Caco-2 (cell line): ENCODE measurements around the gene CER1. TPM values are rescaled to one million over a fixed set of nuclear protein-coding genes. Genes with fewer than 3 reads are reported as not detected.

Source experiments
- BruUV-seq: library from RNA; stranded (reverse); fragments of 400-500 nt; replicated peaks from 2 replicates; lab custom pipeline; 2021; lab: Mats Ljungman, UMichigan
- CTCF ChIA-PET: fragments of 300-600 bp; sonication (Branson Sonifier 250); formaldehyde crosslinking; loops from one replicate; lab custom pipeline; 2022; ENCODE audit warnings: antibody characterized with exemption; lab: Charles Lee
- POLR2A ChIA-PET: fragments of 300-600 bp; sonication (Branson Sonifier 250); formaldehyde crosslinking; loops from one replicate; lab custom pipeline; 2022; ENCODE audit warnings: antibody characterized with exemption; lab: Charles Lee
- DNase-seq, 2 experiments: peaks; one replicate each; pipeline versions ENCODE4 v3.0.0 to v3.0.0-alpha.2; 2020 to 2022
- H3K27me3 ChIP-seq: replicated peaks from 2 replicates; pipeline ENCODE4 v1.6.0; 2011; ENCODE audit warnings: low read length; ENCODE audit not compliant: control insufficient read depth, insufficient read depth
- H3K36me3 ChIP-seq: 2 replicates; pipeline ENCODE4 v1.5.1; 2011; ENCODE audit warnings: low read length; ENCODE audit not compliant: control insufficient read depth, insufficient read depth
- H3K4me1 ChIP-seq: fragments of 250-450 bp; sonication (Bioruptor Pico); 2 replicates; pipeline ENCODE4 v1.5.1; 2020; ENCODE audit warnings: mild to moderate bottlenecking
- H3K4me3 ChIP-seq: 2 replicates; pipeline ENCODE4 v1.5.1; 2011; ENCODE audit warnings: low read depth, mild to moderate bottlenecking, control low read depth, low read length
- H3K9me3 ChIP-seq: fragments of 250-450 bp; sonication (Bioruptor Pico); 2 replicates; pipeline ENCODE4 v1.5.1; 2020; ENCODE audit warnings: mild to moderate bottlenecking, moderate library complexity
- H3K27ac Mint-ChIP-seq: one replicate; pipeline ENCODE4 v1.8.0; 2022; ENCODE audit warnings: mixed read lengths; ENCODE audit not compliant: unreplicated experiment
- H3K27me3 Mint-ChIP-seq: one replicate; pipeline ENCODE4 v1.8.0; 2022; ENCODE audit warnings: mixed read lengths; ENCODE audit not compliant: insufficient read depth, unreplicated experiment
- H3K36me3 Mint-ChIP-seq: one replicate; pipeline ENCODE4 v1.8.0; 2022; ENCODE audit warnings: mild to moderate bottlenecking, mixed read lengths; ENCODE audit not compliant: insufficient read depth, unreplicated experiment
- H3K4me1 Mint-ChIP-seq: one replicate; pipeline ENCODE4 v1.8.0; 2022; ENCODE audit warnings: low read depth, mixed read lengths; ENCODE audit not compliant: unreplicated experiment
- H3K4me3 Mint-ChIP-seq: one replicate; pipeline ENCODE4 v1.8.0; 2022; ENCODE audit warnings: mild to moderate bottlenecking, moderate library complexity, mixed read lengths; ENCODE audit not compliant: unreplicated experiment
- H3K9me3 Mint-ChIP-seq: one replicate; pipeline ENCODE4 v1.8.0; 2022; ENCODE audit warnings: mixed read lengths; ENCODE audit not compliant: unreplicated experiment
- CTCF ChIP-seq, 2 experiments: fragments of 200-600 bp in 1 of 2; IDR thresholded peaks; 1 replicate in 1 of 2; 2 replicates in 1 of 2; pipeline versions ENCODE4 v1.5.1 to v1.8.0; 2011 to 2022; ENCODE audit warnings: antibody characterized with exemption in 1 of 2, control low read depth in 1 of 2, inconsistent platforms in 1 of 2, low read depth in 1 of 2, low read length in 1 of 2, mild to moderate bottlenecking in 1 of 2, moderate library complexity in 1 of 2; ENCODE audit not compliant: insufficient read depth in 1 of 2, severe bottlenecking in 1 of 2, unreplicated experiment in 1 of 2
- intact Hi-C: fragments of 100-400 bp; cut with micrococcal nuclease; formaldehyde crosslinking; loops from one replicate; pipeline ENCODE4 v1.10.0; 2022; ENCODE audit not compliant: unreplicated experiment
- total RNA-seq: library from RNA; stranded (reverse); gene quantifications from 2 replicates; pipeline ENCODE4 v1.2.3, GENCODE V29; 2022

The CER1 gene
- total RNA-seq, 1 experiment from 2014 or later, result not detected

DNA sequence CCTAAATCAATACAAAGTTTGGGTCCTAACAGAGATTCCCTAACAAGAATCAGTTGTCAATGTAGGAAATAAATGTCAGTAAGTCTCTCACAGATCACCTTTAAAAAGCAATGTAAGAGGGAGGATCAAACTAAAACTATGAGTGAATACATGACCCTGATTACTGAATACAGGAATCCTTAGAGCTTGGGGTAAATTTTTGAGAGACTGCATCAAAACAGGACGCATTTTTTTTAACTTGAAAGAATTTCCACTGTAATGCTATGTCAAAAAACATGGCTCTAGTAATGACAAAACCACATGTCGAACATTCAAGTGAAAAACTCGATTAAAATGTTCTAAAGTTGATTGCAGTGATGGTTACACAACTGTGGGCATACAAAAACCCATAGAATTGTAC lies 51.2 kb downstream of the CER1 start:
- POLR2A ChIA-PET, result no interaction called here
- Mint-ChIP-seq H3K36me3 (peaks cover 4% of the 10 kb centered on the region), H3K27ac (no peak overlapping the region), H3K4me3 (no peak overlapping the region), H3K27me3 (no peaks in the 10 kb centered on the region), H3K9me3 (no peaks in the 10 kb centered on the region), H3K4me1 (no peaks in the 10 kb centered on the region)
- DNase-seq, result no peak
- TF ChIP-seq CTCF (IDR thresholded peaks at IDR 0.05; ENCODE audit: insufficient read depth in 1 of 2, low read depth in 1 of 2, low read length in 1 of 2, severe bottlenecking in 1 of 2, unreplicated experiment in 1 of 2), result no peak
- CTCF ChIA-PET, result no interaction called here
- intact Hi-C loops, result no loop called here
- no TSS peak for BruUV-seq
- Histone ChIP-seq H3K4me3 (no peak overlapping the region), H3K9me3 (no peaks in the 10 kb centered on the region), H3K27me3 (no peaks in the 10 kb centered on the region), H3K36me3 (no peaks in the 10 kb centered on the region), H3K4me1 (no peaks in the 10 kb centered on the region)

GRCh38 chr9:14670718-14671117 lies 51.8 kb downstream of the CER1 start:
- no peak for TF ChIP-seq CTCF (IDR thresholded peaks at IDR 0.05; ENCODE audit: insufficient read depth in 1 of 2, low read depth in 1 of 2, low read length in 1 of 2, severe bottlenecking in 1 of 2, unreplicated experiment in 1 of 2)
- Mint-ChIP-seq H3K4me3 (no peak overlapping the region), H3K36me3 (peaks cover 1% of the 10 kb centered on the region), H3K27me3 (no peaks in the 10 kb centered on the region), H3K27ac (no peak overlapping the region), H3K9me3 (no peaks in the 10 kb centered on the region), H3K4me1 (no peaks in the 10 kb centered on the region)
- Histone ChIP-seq H3K27me3 (no peaks in the 10 kb centered on the region), H3K4me3 (no peak overlapping the region), H3K36me3 (no peaks in the 10 kb centered on the region), H3K4me1 (no peaks in the 10 kb centered on the region), H3K9me3 (no peaks in the 10 kb centered on the region)
- DNase-seq, result no peak
- no TSS peak for BruUV-seq
- POLR2A ChIA-PET, result no interaction called here
- CTCF ChIA-PET, result no interaction called here
- intact Hi-C loops, result no loop called here

Other genes with a start within 250 kb of the CER1 start
- gene ZDHHC21, start 29.3 kb downstream of the CER1 start, total RNA-seq, result 5.8 and 6.8 TPM in 2 replicates
- gene FREM1, start 187.7 kb upstream of the CER1 start, total RNA-seq, result 0.50 and 0.67 TPM in 2 replicates